NCI-H2081 treated with DMSO at 0.1 percent for 48 hours (cell line): ENCODE results near the gene TIMM17B.
"Not testable (repeated sequence)": the region's sequence is repeated elsewhere in the genome, so short reads cannot be mapped to it uniquely, and the experiment has no call there.

Source experiments
- DNase-seq: peaks from one replicate; lab custom pipeline; 2025; lab: John Stamatoyannopoulos, UW

TIMM17B gene

DNA sequence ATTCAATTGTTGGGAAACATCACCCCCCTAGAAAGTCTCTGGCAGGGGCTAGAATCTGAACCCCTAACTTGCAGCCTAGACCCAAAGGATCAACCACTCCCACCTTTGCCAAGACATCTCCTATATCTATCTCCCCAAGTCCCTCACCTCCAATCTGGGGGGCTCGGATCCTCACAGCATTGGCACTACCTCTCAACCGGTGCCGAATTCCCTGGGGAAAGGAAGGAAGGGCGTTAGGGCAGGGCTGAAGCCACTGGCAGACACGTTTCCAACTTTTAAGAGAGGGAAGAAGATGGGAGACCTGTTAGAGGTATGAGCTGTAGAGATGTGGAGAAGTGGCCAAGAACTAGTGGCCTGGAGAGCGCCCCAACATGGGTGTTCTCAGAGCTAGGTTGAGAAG lies 2.7 kb downstream of the TIMM17B start:
- DNase-seq: no peak

DNA sequence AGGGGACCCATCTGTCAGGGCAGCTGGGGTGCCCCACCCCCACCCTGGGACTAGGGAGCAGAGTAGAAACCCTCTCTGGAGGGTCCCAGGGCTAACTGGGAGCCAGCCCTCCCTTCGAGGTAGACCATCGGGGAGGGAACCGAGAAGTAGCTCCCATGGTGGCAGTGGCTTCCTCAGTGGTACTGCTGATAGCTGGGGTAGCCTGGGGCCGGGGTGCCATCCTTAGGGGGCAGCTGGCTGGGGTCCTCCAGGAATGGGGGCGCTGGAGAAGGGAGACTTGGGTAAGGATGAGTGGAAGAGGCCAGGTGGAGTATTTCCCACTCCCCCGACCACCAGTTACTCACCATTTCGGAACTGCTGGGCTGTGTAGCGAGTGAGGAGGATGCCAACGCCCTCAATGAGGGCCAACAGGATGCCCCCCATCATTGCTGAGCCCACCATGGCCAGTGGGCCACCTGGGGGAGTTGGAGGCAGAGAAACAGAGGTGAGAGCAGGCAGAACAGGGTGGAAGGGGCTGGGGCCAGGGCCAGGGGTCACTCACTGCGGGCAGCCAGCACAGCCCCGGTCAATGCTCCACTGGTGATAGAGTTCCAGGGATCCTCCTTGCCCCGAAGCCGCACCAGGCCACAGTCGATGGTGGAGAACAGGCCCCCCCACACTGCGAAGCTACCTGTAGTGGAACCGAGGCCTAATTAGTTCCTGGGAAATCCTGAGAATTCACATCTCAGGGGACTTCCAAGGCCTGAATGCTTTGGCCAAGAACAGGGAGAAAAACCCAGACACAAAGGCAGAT lies 3.8 kb downstream of the TIMM17B start:
- DNase-seq: no peak

DNA sequence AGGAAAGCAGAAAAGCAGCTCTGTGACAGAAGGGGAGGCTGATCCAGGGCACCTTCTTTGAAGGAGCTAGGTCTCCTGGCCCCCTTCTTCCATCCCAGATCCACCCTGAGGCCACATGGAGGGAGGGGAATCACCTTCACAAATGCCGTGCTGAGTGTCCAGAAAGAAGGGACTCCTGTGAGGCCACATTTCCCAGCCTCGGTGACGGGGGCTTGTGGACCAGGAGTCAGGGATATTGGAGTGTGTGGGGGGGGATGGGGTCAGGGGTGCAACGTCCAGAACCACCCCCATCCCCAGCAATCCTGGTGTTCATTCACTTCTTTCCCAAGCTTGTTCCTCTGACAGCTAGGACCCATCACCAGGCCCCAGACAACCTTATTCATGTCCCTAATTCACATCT lies 4.7 kb downstream of the TIMM17B start:
- no peak for DNase-seq

DNA sequence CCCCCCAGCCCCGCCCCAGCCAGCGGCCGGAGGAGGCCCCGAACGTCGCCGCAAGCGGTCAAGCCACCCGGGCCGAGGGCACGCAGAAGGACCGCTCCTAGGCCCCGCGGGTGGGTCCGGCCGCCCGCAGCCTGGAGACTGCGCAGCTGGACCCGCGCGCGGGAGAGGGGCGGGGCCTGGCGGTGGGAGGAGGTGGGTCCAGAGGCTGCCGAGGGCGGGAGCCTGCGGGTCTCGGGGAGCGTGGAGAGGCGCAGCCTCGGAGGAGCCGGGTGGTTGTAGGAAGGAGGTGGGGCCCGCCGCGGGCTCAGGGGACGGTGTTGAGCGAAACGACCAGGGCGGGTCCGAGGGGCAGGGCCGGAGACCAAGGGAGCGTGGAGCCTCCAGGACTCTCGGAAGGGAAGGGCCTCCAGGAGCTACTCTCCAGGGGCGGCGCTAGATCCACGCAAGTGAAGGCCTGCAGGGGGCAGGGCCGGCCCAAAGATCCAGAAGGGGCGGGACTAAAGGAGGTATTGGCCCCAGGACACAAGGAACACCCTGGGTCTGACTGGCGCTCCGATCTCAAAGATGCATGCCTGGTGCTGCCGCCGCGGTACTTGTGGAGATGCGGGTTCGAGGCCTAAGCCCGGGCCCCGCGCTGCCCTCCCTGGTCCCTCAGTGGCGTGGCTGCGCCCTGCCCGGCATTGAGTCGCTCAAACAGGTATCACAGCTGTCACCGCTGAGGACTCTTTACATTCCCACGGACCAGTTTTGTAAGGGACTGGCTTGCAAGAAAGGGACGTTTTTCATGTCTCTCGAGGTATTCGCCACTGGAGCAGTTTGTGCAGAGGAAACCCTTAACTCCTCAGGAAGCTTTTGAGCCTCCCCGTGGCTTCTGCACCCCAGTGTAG lies 5.9 kb downstream of the TIMM17B start:
- DNase-seq: peak; percentile 23

DNA sequence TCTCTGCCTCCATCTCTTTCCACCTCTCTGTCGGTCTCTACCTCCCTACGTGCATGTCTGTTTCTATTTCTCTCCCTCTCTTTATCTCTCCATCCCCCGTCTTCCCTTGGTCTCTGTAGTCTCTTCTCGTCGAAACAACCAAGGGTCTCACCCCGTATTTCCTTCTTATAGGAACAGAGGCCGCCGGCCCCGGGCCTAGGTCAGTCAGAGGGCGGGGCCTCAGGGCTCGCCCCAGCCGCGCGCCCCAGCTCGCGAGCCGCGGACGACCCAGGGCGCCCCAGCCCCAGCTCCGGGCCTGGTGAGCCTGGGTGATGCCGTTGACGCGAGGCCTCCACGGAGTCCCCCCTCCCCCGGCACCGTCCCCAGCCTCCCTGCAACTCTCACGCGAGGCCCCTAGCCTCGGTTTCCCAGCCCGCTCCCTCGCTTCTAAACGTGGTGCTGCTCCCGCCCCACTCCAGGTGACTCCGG lies 6.6 kb downstream of the TIMM17B start:
- DNase-seq: no peak

DNA sequence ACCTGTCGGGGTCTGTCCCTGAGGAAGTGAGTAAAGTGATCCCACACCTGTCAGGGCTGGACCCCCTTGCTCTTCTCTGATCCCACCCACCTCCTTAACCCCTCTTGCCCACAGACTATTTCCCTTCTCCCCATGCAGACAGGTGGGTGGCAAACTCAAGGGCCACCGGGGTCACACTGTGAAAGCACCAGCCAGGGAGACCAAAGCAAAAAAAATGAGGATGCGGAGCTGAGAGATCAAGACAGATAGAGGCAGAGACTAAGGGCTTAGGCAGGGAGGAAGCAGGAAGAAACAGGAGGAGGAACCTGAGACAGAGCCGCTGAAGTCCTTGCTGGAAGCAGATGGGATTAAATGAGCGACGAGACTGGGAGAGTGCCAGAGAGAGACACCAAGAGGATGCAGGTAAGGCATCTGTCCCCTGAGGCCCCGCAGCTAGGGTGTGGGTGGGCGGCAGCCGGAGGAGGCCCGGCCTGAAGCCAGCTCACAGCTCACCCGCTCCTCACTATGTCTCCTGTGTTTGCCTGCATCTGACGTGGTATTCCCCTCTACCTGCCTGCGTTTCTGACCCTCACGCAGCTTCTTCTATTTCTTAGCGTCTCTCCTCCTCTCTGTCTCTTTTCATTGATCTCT lies 7.2 kb downstream of the TIMM17B start:
- DNase-seq: no peak

DNA sequence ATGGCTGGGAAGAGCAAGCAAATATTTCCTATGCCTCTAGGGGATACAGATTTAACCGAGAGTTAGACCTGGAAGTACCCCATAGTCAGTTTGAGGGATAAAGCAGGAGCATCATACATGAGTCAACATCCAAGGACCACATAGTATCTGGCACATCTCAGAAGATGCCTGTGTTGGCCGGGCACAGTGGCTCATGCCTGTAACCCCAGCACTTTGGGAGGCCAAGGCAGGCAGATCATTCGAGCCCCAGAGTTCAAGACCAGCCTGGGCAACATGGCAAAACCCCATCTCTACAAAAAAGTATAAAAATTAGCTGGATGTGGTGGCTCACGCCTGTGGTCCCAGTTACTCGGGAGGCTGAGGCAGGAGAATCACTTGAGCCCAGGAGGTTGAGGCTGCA lies 11.0 kb downstream of the TIMM17B start:
- DNase-seq: not testable (repeated sequence)

DNA sequence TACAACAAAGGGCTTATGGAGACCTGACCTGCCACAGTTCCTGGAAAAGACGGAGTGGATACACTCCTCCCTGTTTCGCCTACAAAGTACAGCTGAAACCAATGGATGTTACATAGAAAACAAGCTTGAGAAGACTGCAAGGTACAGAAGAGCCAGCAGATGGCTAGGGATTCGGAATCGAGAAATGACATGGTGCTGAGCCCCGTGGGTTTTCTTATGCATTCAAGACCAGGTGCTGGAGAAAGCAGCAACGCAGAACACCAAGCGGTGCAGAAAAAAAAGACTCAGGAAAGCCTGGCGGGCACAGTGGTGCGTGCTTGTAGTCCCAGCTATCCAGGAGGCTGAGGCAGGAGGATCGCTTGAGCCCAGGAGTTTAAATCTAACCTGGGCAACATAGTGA lies 13.8 kb downstream of the TIMM17B start:
- no peak for DNase-seq

DNA sequence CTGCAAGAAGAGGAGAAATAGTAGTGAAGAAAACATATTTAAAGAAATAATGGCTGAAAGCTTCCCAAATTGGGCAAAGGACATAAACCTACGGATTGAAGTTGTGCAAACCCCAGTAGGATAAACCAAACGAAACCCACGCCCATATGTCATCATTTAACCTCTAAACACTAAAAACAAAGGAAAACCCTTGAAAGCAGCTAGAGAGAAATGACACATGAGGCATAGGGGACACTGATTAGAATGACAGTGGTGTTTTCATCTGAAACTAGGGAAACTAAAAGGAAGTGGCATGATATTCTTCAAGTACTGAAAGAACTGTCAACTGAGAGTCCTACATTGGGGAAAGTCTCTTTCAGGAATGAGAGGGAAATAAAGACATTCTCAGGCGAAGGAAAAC lies 20.6 kb downstream of the TIMM17B start:
- DNase-seq: not testable (repeated sequence)

DNA sequence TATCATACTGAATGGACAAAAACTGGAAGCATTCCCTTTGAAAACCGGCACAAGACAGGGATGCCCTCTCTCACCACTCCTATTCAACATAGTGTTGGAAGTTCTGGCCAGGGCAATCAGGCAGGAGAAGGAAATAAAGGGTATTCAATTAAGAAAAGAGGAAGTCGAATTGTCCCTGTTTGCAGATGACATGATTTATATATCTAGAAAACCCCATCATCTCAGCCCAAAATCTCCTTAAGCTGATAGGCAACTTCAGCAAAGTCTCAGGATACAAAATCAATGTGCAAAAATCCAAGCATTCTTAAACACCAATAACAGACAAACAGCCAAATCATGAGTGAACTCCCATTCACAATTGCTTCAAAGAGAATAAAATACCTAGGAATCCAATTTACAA lies 25.6 kb downstream of the TIMM17B start:
- not testable (repeated sequence) for DNase-seq

DNA sequence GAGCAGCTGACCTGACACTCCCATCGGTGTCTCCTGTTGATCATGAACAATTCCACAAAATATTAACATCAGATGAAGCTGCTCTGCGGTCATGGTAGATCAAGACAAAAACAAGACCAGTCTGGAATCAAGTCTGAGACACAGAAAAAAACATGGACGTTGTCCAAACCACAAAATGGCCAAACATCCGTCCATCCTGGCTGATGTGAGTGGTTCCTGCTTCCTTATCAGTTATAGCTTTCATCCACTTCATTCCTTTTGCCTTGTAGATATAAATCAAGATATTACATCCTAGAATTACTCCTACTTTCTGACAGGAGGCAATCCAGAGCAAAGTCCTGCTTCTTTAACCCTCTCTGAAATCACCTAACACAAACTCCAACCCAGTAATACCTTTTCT lies 33.4 kb downstream of the TIMM17B start:
- no peak for DNase-seq

DNA sequence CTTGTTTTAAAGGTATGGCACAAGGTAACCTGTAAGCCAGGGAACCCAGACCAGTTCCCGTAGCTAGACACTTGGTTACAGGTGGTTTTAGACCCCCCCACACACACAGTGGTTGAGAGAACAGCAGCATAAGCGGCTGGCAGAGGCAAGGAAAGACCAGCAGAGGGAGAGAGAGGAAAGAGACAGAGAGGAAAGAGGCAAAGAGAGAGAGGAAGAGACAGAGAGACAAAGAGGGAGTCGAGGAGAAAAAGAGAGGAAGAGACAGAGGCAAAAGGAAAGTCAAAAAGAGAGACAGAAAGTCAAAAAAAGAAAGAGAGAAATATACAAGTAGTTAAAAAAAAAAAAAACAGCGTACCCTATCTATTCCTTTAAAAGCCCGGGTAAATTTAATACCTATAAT lies 42.7 kb downstream of the TIMM17B start:
- no peak for DNase-seq

DNA sequence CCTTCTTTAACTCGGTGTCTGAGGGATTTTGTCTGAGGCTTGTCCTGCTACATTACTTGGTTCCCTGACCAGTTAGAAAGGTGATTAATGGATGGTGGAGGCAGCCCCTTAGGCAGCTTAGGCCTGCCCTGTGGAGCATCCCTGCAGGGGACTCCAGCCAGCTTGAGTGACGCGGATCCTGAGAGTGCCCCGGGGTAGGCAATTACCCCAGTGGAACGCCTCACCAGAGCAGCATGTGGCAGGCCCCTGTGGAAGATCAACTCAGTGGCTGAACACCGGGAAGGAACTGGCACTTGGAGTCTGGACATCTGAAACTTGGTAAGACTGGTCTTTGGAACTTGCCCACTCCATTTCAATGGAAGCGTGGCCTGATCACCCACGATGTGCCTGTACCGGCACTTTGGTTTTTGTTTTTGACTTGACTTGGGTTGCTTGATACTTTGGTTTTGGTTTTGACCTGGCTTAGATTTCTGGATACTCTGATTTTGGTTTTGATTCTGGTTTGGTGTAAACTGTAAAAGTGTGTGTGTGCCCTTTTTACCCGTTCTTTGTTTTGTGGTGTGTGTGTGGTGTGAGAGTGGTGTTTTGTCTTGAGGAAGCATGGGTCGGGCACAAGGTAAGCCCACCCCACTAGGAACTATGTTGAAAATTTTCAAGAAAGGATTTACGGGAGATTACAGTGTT lies 43.3 kb downstream of the TIMM17B start:
- not testable (repeated sequence) for DNase-seq

DNA sequence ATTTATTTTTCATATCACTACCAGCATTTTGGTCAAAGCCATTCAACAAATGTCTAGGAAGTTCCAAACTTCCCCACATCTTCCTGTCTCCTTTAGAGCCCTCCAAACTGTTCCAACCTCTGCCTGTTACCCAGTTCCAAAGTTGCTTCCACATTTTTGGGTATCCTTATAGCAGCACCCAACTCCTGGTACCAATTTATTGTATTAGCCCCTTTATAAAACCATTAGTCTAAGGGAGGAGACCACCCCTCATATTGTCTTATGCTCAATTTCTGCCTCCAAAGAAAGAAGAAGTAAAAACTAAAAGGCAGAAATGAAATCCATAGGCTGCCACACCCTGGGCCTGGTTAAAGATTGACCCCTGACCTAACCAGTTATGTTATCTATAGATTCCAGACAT lies 44.1 kb downstream of the TIMM17B start:
- DNase-seq: not testable (repeated sequence)

DNA sequence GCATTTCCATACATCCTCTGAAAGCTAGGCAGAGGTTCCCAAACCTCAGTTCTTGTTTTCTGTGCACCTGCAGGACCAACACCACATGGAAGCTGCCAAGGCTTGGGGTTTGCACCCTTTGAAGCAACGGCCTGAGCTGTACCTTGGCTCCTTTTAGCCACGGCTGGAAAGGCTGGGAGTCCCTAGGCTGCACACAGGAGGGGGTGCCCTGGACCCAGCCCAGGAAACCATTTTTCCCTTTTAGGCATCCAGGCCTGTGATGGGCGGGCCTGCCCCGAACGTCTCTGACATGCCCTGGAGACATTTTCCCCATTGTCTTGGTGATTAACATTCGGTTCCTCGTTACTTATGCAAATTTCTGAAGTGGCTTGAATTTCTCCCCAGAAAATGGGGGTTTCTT lies 44.7 kb downstream of the TIMM17B start:
- DNase-seq: no peak

DNA sequence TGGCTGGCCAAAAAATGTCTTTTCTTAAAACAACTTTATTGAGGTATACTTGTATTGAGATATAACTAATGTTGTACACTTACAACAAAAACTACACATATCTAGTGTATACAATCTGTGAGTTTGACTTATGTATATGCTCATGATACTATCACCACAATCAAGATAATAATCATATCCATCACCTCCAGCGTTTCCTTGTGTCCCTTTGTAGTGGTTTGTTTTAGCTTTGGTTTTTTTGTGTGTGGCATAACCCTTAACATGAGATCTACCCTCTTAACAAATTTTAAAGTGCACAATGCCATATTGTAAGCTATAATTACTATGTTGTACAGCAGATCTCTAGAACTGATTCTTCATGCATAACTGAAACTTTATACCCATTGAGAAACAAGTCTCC lies 48.7 kb downstream of the TIMM17B start:
- no peak for DNase-seq
